Vagina (tissue), 2 donors: Measurements from ENCODE around the gene TSEN2. TPM values are rescaled to one million over a fixed set of nuclear protein-coding genes. Genes with fewer than 3 reads are reported as not detected.

Experiments
- DNase-seq, 2 donors: peaks; one replicate each; pipeline ENCODE4 v3.0.0-alpha.2; 2017; ENCODE audit errors: extremely low spot score in 2 of 2
- H3K27ac ChIP-seq: fragments of 200-600 bp; sonication (generic); one replicate; pipeline ENCODE4 v1.5.1; 2019
- H3K27me3 ChIP-seq: fragments of 200-600 bp; sonication (generic); one replicate; pipeline ENCODE4 v1.5.1; 2019
- H3K36me3 ChIP-seq, 2 donors: fragments of 200-600 bp; sonication (generic); one replicate each; pipeline ENCODE4 v1.5.1; 2017 to 2019
- H3K4me1 ChIP-seq: fragments of 200-600 bp; sonication (generic); one replicate; pipeline ENCODE4 v1.5.1; 2019
- H3K4me3 ChIP-seq, 2 donors: fragments of 200-600 bp; sonication (generic); 1 replicate in 1 of 2; 2 replicates in 1 of 2; pipeline ENCODE4 v1.5.1; 2016 to 2019
- H3K9me3 ChIP-seq: fragments of 200-600 bp; sonication (generic); one replicate; pipeline ENCODE4 v1.5.1; 2019
- POLR2A ChIP-seq, 2 donors: fragments of 450-650 bp; IDR thresholded peaks; one replicate each; pipeline ENCODE4 v1.6.1; 2017; ENCODE audit warnings: antibody characterized with exemption in 2 of 2, mild to moderate bottlenecking in 2 of 2, moderate library complexity in 2 of 2
- POLR2AphosphoS5 ChIP-seq, 2 donors: sonication (generic); formaldehyde crosslinking; IDR thresholded peaks; one replicate each; pipeline ENCODE4 v1.9.0; 2017; ENCODE audit warnings: antibody characterized with exemption in 2 of 2, mild to moderate bottlenecking in 2 of 2, low read depth in 1 of 2; ENCODE audit not compliant: insufficient read depth in 1 of 2
- intact Hi-C: fragments of 100-400 bp; cut with DNase I; formaldehyde crosslinking; loops from one replicate; pipeline ENCODE4 v1.15.1; 2023
- total RNA-seq: library from RNA; depleted of rRNA; stranded (reverse); fragments of >200 nt; gene quantifications from one replicate; pipeline ENCODE4 v1.2.3, GENCODE V29; 2016
- TF ChIP-seq, protein P1 (sequence below), 3 experiments: fragments of 450-650 bp in 2 of 3; fragments of 200-600 bp in 1 of 3; sonication (generic) in 1 of 3; IDR thresholded peaks; one replicate each; pipeline ENCODE4 v1.5.1; 2017 to 2019; ENCODE audit warnings: antibody characterized with exemption in 3 of 3, mild to moderate bottlenecking in 2 of 3, moderate library complexity in 2 of 3

The TSEN2 gene
- total RNA-seq, 1 donor from 2014 or later, result 16.0 TPM

DNA sequence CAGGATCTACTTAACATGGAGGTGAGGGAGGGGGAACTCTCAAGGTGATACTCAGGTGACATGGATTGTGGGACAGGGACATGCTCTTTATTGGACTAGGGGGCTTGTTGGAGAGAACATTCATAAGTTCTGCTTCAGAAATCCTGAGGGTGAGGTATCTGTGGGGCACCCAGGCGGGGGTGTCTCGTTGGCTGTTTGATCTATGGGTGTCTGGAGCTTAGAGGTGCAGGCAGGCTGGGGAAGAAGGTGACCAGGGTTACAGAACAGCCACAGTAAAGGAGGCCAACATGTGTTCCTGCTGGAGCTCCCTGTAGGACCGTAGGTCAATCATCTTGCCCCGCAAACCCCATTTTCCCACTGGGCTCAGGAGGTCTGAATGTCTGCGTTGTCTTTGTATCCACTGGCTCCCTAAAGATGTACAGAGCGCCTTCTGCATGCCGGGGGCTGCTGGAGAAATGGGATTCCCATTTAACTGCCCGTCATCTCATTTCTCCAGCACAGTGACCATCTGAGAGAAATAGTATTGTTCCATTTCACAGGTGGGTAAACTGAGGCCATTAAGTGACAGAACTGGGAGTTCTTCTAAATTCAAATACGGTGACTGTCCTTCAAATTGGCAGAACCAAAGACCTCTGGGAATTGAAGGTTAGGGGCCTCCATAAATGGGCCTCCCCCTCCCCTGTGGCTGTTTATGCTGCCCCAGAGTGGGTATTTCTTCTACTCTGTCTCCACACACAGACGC, 40.3 kb upstream of the TSEN2 start:
- Histone ChIP-seq H3K4me3 (no peak overlapping the region), H3K27ac (no peak overlapping the region), H3K4me1 (peaks cover 20% of the 10 kb centered on the region), H3K9me3 (no peaks in the 10 kb centered on the region), H3K27me3 (no peaks in the 10 kb centered on the region), H3K36me3 (no peaks in the 10 kb centered on the region)
- DNase-seq, result no peak
- intact Hi-C loops, result no loop called here
- TF ChIP-seq, protein P1, sequence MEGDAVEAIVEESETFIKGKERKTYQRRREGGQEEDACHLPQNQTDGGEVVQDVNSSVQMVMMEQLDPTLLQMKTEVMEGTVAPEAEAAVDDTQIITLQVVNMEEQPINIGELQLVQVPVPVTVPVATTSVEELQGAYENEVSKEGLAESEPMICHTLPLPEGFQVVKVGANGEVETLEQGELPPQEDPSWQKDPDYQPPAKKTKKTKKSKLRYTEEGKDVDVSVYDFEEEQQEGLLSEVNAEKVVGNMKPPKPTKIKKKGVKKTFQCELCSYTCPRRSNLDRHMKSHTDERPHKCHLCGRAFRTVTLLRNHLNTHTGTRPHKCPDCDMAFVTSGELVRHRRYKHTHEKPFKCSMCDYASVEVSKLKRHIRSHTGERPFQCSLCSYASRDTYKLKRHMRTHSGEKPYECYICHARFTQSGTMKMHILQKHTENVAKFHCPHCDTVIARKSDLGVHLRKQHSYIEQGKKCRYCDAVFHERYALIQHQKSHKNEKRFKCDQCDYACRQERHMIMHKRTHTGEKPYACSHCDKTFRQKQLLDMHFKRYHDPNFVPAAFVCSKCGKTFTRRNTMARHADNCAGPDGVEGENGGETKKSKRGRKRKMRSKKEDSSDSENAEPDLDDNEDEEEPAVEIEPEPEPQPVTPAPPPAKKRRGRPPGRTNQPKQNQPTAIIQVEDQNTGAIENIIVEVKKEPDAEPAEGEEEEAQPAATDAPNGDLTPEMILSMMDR (IDR thresholded peaks at IDR 0.05), result no peak
- no peak for TF ChIP-seq POLR2AphosphoS5 (IDR thresholded peaks at IDR 0.05; ENCODE audit: insufficient read depth in 1 of 2, low read depth in 1 of 2)
- no peak for TF ChIP-seq POLR2A (IDR thresholded peaks at IDR 0.05)

DNA sequence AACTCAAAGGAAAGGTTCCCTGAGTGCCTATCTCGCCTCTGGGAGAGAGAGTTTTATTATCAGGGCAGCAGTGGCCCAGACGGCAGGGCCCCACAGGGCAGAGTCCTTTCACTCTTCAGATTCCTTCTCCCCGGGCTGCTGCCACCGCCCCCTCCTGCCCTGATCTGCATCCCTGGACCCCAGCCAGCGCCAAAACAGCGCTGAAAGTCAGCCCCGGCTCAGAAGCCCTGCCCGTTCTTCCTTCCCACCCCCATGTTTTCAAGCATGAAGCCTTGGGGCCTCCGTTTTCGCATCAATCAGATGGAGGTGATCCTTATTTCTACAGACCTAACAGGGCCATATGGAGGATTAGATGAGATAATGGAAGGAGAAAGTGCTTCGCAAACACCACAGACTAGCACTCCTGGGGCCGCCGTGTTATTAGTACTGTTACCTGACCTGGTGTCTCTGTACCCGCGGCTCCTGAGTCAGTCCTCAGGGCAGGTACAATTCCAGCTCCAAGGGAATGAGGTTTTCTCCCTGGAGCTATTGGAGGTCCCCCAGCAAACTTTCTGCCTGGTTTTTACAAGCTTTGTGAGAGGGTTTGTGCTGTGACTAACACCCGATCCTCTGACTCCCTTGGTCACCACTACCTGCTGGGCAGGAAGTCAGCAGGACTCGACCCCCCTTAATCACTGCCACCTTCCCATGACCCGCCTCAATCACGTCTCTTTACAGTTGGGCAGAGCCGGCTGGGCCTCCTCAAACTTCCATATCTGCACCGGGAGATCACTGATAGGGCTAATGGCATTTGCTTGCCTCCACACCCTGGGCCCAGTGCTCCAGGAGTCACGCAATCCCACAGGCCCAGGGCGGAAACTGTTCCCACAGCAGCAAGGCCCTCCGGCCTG, 39.5 kb upstream of the TSEN2 start:
- intact Hi-C loops, result no loop called here
- no peaks in the 10 kb centered on the region for H3K36me3 ChIP-seq
- H3K4me3 ChIP-seq, result no peak overlapping the region
- H3K27ac ChIP-seq, result no peak overlapping the region
- no peaks in the 10 kb centered on the region for H3K27me3 ChIP-seq
- no peaks in the 10 kb centered on the region for H3K9me3 ChIP-seq
- H3K4me1 ChIP-seq, result peaks cover 20% of the 10 kb centered on the region
- TF ChIP-seq, protein P1 (IDR thresholded peaks at IDR 0.05), result no peak
- TF ChIP-seq POLR2AphosphoS5 (IDR thresholded peaks at IDR 0.05; ENCODE audit: insufficient read depth in 1 of 2, low read depth in 1 of 2) (no peak), POLR2A (IDR thresholded peaks at IDR 0.05) (no peak)
- no peak for DNase-seq

DNA sequence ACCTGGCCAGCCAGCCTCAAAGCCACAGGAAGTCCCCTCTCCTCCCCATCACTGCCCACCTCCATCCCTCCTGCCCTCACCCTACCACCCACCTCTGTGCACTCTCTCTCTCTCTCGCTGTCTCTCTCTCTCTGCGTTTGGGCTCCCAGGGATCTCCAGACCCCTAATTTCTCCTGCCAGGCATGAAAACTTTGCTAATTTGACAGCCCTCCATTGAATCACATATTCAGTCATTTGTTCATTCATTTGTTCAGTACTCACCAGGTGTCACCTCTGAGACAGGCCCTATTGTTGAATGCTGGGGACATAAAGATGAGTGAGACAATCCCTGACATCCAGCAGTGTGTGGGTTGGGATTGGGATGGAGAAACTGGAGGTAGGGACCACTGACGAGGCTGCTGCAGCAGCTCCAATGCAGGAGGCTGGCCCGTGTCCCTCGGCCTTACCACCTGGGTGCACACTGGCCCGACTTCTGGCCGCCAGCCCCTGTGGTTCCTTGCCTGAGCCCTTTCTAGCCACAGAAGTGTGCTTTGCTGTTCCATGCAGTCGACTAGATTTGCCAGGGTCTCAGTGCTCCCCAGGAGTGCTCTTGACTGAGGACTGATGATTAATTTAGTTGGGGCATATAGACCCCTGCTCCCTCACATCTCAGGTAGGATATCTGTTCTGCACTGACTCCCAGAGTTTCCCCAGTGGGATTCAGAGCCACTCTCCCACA, 38.6 kb upstream of the TSEN2 start:
- DNase-seq, result no peak
- H3K4me3 ChIP-seq, result no peak overlapping the region
- H3K9me3 ChIP-seq, result no peaks in the 10 kb centered on the region
- no peaks in the 10 kb centered on the region for H3K36me3 ChIP-seq
- H3K27ac ChIP-seq, result no peak overlapping the region
- TF ChIP-seq, protein P1 (IDR thresholded peaks at IDR 0.05), result no peak
- TF ChIP-seq POLR2AphosphoS5 (IDR thresholded peaks at IDR 0.05; ENCODE audit: insufficient read depth in 1 of 2, low read depth in 1 of 2), result no peak
- no peak for TF ChIP-seq POLR2A (IDR thresholded peaks at IDR 0.05)
- H3K27me3 ChIP-seq, result no peaks in the 10 kb centered on the region
- peaks cover 14% of the 10 kb centered on the region for H3K4me1 ChIP-seq
- intact Hi-C loops, result no loop called here

DNA sequence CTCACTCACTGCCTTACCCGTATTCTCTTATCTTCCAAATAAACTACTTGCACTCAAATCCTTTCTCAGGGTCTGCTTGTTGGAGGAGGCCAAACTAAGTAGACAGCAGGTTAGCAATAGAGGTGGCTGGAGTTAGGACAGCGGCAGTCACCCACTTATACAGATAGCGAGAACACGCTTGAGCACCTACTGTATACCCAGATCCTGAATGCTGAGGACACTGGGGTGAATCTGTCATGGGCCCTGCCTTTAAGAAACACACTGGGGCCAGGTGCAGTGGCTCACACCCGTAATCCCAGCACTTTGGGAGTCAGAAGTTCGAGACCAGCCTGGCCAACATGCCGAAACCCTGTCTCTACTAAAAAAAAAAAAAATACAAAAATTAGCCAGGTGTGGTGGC, 38.0 kb upstream of the TSEN2 start:
- no peaks in the 10 kb centered on the region for H3K27me3 ChIP-seq
- H3K9me3 ChIP-seq, result no peaks in the 10 kb centered on the region
- no peaks in the 10 kb centered on the region for H3K36me3 ChIP-seq
- H3K27ac ChIP-seq, result no peak overlapping the region
- no peak for DNase-seq
- no peak for TF ChIP-seq POLR2A (IDR thresholded peaks at IDR 0.05)
- TF ChIP-seq POLR2AphosphoS5 (IDR thresholded peaks at IDR 0.05; ENCODE audit: insufficient read depth in 1 of 2, low read depth in 1 of 2), result no peak
- TF ChIP-seq, protein P1 (IDR thresholded peaks at IDR 0.05), result no peak
- intact Hi-C loops, result no loop called here
- H3K4me1 ChIP-seq, result peaks cover 8% of the 10 kb centered on the region
- H3K4me3 ChIP-seq, result no peak overlapping the region
